ENCODE measurements around the gene NUMA1.

NUMA1 gene

DNA sequence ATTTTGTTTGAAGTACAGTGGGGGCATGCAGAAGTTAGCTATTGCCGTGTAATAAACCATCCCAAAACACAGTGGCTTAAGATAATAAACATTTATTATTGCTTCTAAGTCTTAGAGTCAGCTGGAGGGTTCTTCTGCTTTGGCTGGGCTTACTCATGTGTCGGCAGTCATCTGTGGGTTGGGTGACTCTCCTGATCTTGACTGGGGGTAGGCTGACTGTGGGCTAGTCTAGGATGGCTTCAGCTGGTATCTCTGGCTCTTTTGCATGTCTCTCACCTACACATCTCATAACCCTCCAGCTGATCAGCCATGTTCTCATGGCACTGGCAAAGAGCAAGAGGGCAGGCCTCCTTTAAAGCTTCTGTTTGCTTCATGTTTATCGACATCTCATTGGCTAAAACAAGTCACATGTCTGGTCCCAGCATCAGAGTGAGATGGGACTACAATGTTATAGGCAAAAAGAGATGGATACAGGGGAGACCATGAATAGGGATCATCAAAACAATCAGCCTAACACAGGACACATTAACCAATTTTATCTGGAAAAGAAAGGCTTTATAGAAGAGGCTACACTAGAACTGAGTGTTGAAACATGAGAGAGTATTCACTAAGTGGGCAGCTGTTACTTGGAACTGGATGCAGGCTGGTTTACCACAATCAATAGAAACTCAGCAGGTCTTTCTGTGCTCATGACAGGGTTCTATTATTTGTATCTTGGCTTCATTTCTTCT is 5.4 kb upstream of the NUMA1 start:
- TF ChIP-seq POLR2A (IDR thresholded peaks at IDR 0.05; ENCODE audit: low read length): no peak
- TF ChIP-seq GATA1 (IDR thresholded peaks at IDR 0.05; ENCODE audit: low read depth, low read length): no peak
- DNase-seq: no peak

DNA sequence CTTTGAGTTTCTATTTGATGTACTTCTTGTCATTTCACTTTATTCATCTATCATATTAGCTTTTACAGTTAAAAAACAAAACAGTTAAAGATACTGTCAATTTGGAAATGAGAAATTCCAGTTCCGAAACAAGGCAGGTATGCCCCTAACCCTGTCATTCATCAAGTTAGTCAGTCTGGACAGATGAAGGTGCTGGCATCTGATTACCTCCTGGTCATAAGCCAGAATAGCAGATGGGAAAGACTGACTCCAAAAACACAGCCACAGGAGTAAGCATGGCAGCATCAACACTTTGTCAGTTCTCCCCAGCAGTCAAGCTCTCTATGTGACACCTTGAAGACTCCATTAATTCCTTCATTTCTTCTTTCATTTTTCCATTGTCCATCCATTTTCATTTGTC is 4.6 kb upstream of the NUMA1 start:
- peak in 1 of 2 experiments; percentile 31 for DNase-seq
- TF ChIP-seq POLR2A (IDR thresholded peaks at IDR 0.05; ENCODE audit: low read length): no peak
- no peak for TF ChIP-seq GATA1 (IDR thresholded peaks at IDR 0.05; ENCODE audit: low read depth, low read length)

DNA sequence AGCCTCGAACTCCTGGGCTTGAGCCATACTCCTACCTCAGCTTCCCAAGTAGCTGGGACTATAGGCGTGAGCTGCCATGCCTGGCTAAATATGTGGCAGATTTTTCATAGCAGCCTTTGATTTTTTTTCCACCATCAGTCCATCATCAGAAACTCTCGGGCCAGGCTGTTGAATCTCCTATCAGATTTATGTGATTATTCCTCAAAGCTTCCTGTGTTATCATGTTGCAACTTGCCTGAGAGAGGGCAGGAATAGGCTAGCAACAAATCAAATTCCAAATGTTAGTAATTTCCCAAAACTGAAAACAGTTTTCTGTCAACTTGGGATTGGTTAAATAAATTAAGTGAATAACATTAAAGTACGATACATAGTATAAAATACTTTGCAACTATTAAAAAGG is 3.7 kb upstream of the NUMA1 start:
- TF ChIP-seq GATA1 (IDR thresholded peaks at IDR 0.05; ENCODE audit: low read depth, low read length) (no peak), POLR2A (IDR thresholded peaks at IDR 0.05; ENCODE audit: low read length) (no peak)
- no peak for DNase-seq

DNA sequence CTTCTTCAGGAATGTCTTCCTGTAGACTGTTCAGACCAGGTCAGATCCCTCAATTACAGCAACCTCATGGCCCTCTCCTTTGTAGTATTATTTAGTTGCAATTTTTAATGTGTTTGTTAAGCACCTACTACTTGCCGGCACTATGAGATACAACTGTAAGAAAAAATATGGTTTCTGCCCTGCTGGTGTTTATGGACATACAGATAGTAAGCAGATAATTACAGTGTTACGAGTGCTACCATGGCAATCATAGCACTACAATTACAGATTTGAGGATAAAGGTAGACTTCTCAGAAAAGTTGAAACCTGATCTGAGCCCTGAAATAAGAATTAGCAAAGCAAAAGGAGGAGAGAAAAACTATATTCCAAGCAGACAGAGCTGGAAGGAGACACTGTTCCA is 3.1 kb upstream of the NUMA1 start:
- TF ChIP-seq GATA1 (IDR thresholded peaks at IDR 0.05; ENCODE audit: low read depth, low read length): no peak
- no peak for TF ChIP-seq POLR2A (IDR thresholded peaks at IDR 0.05; ENCODE audit: low read length)
- no peak for DNase-seq

DNA sequence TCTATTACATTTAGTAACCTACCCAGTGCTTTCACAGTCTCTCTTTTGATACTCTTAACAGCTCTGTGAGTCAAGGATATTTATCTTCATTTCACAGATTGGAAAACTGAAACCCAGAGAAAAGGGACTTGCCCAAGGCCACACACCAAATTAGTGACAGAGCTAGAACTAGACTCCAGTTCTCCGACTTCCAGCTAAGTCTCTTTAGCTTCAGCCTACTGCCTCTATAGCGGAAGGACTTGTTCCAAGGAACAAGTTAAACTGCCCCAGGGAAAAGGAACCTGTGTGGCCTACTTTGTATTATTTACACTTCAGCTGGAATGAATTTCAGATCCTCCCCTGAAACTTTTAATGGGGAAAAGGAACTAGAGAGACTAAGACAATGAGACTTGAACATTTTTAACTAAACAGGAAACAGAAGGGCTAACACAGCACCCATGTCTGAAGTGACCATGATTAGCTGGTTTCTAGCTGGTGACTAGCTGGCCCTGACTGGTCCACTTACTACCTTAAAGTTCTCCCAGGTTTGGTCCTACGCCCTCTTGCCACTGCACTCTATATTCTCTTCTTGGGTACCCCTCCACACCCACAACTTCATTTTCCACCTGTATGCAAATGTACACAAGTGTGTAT is 1.6 kb upstream of the NUMA1 start:
- no peak for TF ChIP-seq GATA1 (IDR thresholded peaks at IDR 0.05; ENCODE audit: low read depth, low read length)
- TF ChIP-seq POLR2A (IDR thresholded peaks at IDR 0.05; ENCODE audit: low read length): no peak
- DNase-seq: no peak

DNA sequence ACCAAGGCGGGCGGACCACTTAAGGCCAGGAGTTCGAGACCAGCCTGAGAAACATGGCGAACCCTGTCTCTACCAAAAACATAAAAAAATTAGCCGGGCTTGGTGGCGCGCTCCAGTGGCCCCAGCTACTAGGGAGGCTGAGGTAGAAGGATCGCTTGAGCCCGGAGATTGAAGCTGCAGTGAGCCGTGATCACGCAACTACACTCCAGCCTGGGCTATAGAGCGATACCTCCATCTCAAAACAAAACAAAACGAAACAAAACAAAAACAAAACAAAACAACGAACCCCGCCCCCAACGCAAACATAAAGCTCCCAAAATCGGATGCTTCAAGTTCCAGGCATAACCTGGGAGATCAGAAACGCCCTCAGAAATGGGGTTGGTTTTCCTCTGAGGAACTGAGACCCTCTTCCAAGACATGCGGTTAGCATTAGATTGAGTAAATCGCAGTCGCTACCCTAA is 872 bp upstream of the NUMA1 start:
- no peak for TF ChIP-seq POLR2A (IDR thresholded peaks at IDR 0.05; ENCODE audit: low read length)
- no peak for TF ChIP-seq GATA1 (IDR thresholded peaks at IDR 0.05; ENCODE audit: low read depth, low read length)
- DNase-seq: no peak

DNA sequence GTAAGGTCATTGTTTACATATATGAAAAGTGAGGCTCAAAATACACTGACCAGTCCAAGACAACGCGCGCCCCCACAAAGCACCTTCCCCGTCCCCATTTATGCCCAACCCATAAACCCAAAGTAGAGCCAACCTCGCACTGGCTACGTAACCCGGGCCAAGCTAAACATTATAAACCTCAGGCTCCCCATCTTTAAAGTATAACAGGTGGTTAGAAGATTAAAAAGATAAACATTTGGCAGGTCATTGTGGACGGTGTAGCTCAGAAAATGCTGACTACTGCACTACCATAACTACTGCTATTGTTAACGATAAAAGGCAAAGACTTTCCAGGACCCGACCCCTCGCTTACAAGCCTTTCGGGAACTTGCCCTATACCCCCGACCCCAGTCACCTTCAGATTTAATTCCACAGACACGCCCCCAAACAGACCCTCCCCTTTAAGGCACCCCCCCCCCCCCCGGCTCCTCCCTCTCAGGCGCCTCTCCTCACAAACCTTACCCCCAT is 470 bp downstream of the NUMA1 start:
- DNase-seq: peak; percentile 74 to 79

DNA sequence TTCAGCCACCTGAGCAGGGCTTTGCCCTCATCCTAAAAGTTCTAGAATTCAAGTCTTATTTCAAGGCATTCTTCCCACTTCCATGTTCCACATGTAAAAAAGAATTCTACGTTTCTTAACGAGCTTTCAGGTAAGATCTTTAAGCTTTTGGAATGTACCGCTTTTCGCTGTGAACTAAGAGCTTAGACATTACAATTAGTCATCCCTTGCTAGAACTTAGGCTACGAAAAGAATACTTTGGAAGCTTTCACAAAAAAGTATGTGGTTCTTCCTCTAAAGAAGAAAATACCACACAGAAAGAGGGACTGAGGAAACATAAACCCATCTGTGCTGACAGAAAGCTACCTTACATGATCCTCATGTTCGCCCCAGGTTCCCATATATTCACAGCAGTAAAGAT is 1.9 kb downstream of the NUMA1 start:
- TF ChIP-seq POLR2A (IDR thresholded peaks at IDR 0.05; ENCODE audit: low read length) (no peak), GATA1 (IDR thresholded peaks at IDR 0.05; ENCODE audit: low read depth, low read length) (no peak)
- peak in 1 of 2 experiments; percentile 53 for DNase-seq

More for the DNA sequence above, 470 bp downstream of the NUMA1 start:
- TF ChIP-seq GATA1 (IDR thresholded peaks at IDR 0.05; ENCODE audit: low read depth, low read length) (no peak), POLR2A (IDR thresholded peaks at IDR 0.05; ENCODE audit: low read length) (no peak)

DNA sequence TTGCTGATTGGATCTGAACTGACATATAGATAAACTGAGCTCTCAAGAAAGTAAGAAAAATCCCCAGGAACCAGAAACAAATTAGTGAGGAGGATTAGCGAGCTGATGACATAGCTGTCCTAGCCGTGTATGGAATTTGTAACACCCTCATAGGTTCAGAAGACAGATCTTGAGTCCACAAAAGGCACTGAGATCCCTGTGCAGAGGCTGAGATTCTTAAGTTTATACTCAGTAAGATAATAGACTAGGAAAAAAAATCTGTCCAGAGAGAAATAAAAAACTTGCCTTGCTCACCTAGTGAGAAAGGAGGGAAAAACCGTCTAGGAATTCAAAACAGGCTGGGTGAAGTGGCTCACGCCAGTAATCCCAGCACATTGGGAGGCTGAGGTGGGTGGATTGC is 4.6 kb downstream of the NUMA1 start:
- TF ChIP-seq POLR2A (IDR thresholded peaks at IDR 0.05; ENCODE audit: low read length): no peak
- TF ChIP-seq GATA1 (IDR thresholded peaks at IDR 0.05; ENCODE audit: low read depth, low read length): no peak
- no peak for DNase-seq

DNA sequence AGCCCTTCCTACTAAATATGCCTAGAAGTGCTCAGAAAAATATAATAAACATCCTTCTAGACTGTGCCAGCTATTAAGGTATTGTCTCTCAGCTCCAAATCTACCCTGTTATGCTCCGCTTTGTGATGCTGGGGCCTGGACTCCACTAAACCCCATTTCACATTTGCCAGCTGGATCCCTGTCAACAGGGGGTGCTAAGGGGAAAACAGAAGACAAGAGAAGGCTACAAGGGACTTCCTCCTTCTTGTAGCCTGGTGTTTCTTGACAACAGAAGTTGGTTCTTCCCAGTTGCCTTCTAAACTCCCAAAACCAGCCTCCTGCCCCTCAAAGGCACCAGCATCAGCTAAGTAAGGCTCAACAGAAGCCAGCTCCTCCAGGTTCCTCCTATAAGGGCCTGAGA is 5.2 kb downstream of the NUMA1 start:
- peak; percentile 35 for DNase-seq
- TF ChIP-seq GATA1 (IDR thresholded peaks at IDR 0.05; ENCODE audit: low read depth, low read length) (no peak), POLR2A (IDR thresholded peaks at IDR 0.05; ENCODE audit: low read length) (no peak)

DNA sequence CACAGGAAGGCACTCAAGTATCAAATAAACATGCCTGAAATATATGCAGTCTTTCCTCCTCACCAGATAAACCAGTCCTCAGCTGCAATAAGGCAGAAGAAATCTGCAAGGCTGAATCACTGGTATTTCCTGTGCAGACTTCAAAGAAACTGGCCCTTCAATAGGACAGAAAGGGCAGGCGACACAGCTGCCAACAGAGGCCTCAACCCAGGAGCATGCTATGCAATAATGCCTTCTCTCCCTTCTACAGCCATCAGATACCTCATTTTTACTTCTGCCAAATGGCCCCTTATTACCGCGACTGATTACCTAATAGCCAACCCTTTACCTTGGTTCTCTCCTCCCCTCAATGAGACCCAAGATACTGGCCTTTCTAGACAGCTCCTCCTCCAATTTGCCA is 8.0 kb downstream of the NUMA1 start:
- TF ChIP-seq GATA1 (IDR thresholded peaks at IDR 0.05; ENCODE audit: low read depth, low read length) (no peak), POLR2A (IDR thresholded peaks at IDR 0.05; ENCODE audit: low read length) (no peak)
- no peak for DNase-seq

DNA sequence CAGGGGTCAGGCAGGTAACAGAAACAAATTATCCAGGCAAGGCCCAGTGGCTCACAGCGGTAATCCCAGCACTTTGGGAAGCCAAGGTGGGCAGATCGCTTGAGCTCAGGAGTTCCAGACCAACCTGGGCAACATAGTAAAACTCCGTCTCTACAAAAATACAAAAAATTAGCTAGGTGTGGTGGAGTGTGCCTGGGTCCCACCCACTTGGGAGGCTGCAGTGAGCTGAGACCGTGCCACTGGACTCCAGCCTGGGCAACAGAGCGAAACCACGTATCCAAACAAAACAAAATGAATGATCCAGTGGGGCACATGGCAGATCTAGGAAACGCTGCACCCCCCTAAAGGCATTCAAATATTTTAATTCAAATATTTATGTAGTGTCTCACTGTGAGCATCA is 9.9 kb downstream of the NUMA1 start:
- TF ChIP-seq GATA1 (IDR thresholded peaks at IDR 0.05; ENCODE audit: low read depth, low read length) (no peak), POLR2A (IDR thresholded peaks at IDR 0.05; ENCODE audit: low read length) (no peak)
- no peak for DNase-seq

DNA sequence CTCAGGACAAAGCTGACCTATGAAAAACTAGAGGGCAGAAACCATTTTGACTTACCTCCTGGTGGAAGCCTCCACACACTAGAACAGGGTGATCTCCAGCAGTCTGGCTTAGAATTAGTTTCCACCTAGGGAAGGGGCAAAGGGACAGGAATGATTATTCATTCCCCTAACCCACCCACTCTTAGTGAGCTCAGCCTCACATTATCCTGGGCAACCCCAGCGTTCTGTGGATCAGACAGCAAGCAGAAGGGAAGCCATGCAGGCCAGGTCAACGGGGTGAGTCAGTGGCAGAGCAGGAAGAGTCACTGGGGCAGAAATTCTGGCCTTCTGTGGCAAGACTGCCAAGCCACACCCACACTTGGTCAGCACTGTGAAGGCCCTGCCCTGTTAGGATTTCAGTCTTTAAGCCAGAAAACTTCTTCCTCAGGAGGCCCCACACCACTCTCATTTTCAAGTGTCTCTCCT is 10.5 kb downstream of the NUMA1 start:
- peak; percentile 75 to 86 for DNase-seq
- peak; percentile 61 for TF ChIP-seq POLR2A (IDR thresholded peaks at IDR 0.05; ENCODE audit: low read length)
- no peak for TF ChIP-seq GATA1 (IDR thresholded peaks at IDR 0.05; ENCODE audit: low read depth, low read length)

DNA sequence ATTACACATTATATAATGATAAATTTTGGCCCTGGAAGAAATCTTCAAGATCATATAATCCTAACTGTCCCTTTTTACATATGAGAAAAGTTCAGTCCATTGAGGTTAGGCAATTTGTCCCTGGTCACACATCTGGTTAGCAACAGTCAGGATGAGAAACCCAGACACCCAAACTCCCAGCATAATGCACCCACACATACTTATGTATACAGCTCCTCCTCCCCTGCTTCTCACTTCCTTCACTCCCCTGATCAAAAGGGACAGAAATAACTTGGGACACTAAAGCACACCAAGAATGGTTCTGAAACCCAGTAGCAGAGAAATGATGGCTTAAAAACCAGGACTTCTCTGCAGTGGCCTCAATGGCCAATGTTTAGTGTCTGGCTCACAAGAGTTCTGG is 11.1 kb downstream of the NUMA1 start:
- TF ChIP-seq POLR2A (IDR thresholded peaks at IDR 0.05; ENCODE audit: low read length) (no peak), GATA1 (IDR thresholded peaks at IDR 0.05; ENCODE audit: low read depth, low read length) (no peak)
- no peak for DNase-seq

DNA sequence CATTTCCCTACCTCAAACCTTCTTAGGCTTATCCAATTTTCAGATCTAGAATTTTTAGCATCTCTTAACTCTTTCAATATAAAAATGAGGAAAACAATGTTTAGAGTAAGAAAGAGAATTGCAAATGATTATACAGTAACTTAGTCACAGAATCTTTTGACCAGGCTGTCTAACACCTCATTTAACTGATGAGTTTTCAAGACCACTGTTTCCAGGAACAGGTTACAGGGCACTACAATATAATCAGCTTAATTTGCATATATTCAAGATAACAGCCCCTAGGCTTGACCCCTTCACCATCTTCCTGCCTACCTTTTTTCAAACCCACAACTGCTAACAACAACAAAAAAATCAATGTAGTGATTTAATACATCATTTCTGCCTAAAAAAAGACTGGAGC is 12.7 kb downstream of the NUMA1 start:
- no peak for TF ChIP-seq POLR2A (IDR thresholded peaks at IDR 0.05; ENCODE audit: low read length)
- no peak for TF ChIP-seq GATA1 (IDR thresholded peaks at IDR 0.05; ENCODE audit: low read depth, low read length)
- no peak for DNase-seq
